ENCODE measurements around the gene MBTPS2.
"Not testable (repeated sequence)": the region's sequence is repeated elsewhere in the genome, so short reads cannot be mapped to it uniquely, and the experiment has no call there.

The MBTPS2 gene

GRCh38 chrX:21856504-21856903 lies 17.1 kb downstream of the MBTPS2 start:
- no peak for DNase-seq (ENCODE audit: low spot score)

- DNase-seq (ENCODE audit: low spot score): no peak
Measured at GRCh38 chrX:21863241-21863640, 23.8 kb downstream of the MBTPS2 start.

- DNase-seq (ENCODE audit: low spot score): no peak
Measured at GRCh38 chrX:21865436-21865835, 26.0 kb downstream of the MBTPS2 start.

GRCh38 chrX:21870494-21870893 lies 31.1 kb downstream of the MBTPS2 start:
- no peak for DNase-seq (ENCODE audit: low spot score)

GRCh38 chrX:21873063-21873775 lies 33.8 kb downstream of the MBTPS2 start:
- no peak for DNase-seq (ENCODE audit: low spot score)

- DNase-seq (ENCODE audit: low spot score): not testable (repeated sequence)
Measured at GRCh38 chrX:21874182-21874581, 34.8 kb downstream of the MBTPS2 start.

- DNase-seq (ENCODE audit: low spot score): no peak
Measured at GRCh38 chrX:21875013-21875412, 35.6 kb downstream of the MBTPS2 start.

- no peak for DNase-seq (ENCODE audit: low spot score)
Measured at GRCh38 chrX:21881881-21882574, 42.6 kb downstream of the MBTPS2 start.

GRCh38 chrX:21883258-21883657 lies 43.8 kb downstream of the MBTPS2 start:
- DNase-seq (ENCODE audit: low spot score): no peak

GRCh38 chrX:21885568-21885967 lies 46.2 kb downstream of the MBTPS2 start:
- DNase-seq (ENCODE audit: low spot score): no peak

GRCh38 chrX:21905313-21905712 lies 65.9 kb downstream of the MBTPS2 start:
- DNase-seq (ENCODE audit: low spot score): no peak

GRCh38 chrX:21905953-21906352 lies 66.5 kb downstream of the MBTPS2 start:
- no peak for DNase-seq (ENCODE audit: low spot score)

- DNase-seq (ENCODE audit: low spot score): no peak
Measured at GRCh38 chrX:21907260-21907659, 67.8 kb downstream of the MBTPS2 start.

GRCh38 chrX:21911481-21911880 lies 72.1 kb downstream of the MBTPS2 start:
- no peak for DNase-seq (ENCODE audit: low spot score)

- DNase-seq (ENCODE audit: low spot score): no peak
Measured at GRCh38 chrX:21912220-21912619, 72.8 kb downstream of the MBTPS2 start.

GRCh38 chrX:21912989-21913388 lies 73.6 kb downstream of the MBTPS2 start:
- no peak for DNase-seq (ENCODE audit: low spot score)

GRCh38 chrX:21926116-21926515 lies 86.7 kb downstream of the MBTPS2 start:
- no peak for DNase-seq (ENCODE audit: low spot score)

GRCh38 chrX:21926527-21927278 lies 87.3 kb downstream of the MBTPS2 start:
- no peak for DNase-seq (ENCODE audit: low spot score)

- DNase-seq (ENCODE audit: low spot score): no peak
Measured at GRCh38 chrX:21929209-21929608, 89.8 kb downstream of the MBTPS2 start.

- DNase-seq (ENCODE audit: low spot score): no peak
Measured at GRCh38 chrX:21930986-21931385, 91.6 kb downstream of the MBTPS2 start.

- DNase-seq (ENCODE audit: low spot score): no peak
Measured at GRCh38 chrX:21932292-21933002, 93.0 kb downstream of the MBTPS2 start.

- no peak for DNase-seq (ENCODE audit: low spot score)
Measured at GRCh38 chrX:21933077-21933476, 93.7 kb downstream of the MBTPS2 start.

Data from germinal center (tissue), 1 donor.